ENCODE data around the gene PLXNA2.

The PLXNA2 gene

DNA sequence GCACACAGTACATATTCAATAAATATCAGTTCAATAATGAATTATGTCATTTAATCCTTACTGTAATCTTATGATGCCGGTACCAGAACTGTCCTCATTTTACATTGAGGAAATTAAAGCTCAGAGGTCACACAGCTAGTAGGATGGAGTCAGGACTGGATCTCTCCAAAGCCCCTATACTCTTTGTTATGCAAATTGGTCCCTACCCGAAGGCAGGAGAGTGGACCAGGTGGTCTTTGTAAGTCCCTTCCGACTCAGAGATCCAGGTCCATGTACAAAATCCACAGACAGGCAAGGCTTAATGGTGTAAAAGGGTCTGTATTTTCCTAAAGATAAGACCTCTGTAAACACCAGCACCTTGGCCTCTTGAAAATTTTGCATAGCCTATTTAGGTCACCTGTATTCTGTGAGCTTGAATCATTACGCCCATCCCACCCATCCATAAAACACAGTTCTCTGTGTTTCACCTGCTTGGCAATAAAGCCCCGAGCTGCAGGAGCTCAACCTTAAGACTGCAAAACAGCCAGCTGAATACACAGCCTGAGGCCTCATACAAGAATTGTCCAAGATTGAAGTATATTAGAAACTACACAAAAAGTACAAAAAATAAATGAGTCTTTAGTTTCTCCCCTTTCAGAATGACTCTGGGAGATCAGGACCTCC lies 41.7 kb downstream of the PLXNA2 start:
- no peak for DNase-seq

DNA sequence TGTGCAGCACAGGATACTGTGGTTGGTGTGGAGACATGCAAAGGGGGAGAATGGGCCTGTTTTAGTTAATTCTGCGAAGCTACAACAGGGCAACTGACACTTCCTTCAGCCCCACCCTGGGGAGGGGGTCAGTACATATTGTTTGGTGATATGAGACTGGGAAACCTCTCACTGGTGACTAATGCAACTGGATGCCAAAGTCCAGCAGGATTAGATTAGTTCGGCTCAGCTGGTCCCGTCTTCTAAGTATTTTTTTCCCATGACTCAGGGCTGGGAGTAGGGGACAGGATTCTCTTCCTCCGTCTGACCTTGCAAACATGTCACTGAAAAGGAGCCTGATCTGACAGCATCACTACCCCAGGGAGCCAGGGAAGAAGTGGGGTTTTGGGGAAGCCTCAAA lies 43.0 kb downstream of the PLXNA2 start:
- no peak for DNase-seq

DNA sequence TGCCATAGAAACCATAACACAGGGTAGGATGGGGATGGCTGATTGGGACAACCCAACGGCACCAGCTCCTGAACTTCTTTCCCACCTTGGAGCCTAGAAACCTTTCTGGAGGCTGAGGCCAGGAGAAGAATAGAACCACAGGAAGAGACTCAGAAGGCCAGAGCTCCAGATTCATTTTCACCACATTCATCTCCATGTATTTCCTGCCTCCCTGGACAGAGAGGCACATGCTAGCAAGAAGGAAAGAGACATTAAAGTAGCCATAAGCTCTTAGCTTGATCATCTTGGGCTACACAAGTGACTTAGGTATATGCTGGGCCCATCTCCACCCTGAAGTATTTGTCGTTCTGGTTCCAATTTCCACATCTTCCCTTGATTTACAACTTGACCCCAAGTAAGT lies 44.1 kb downstream of the PLXNA2 start:
- DNase-seq, result no peak

DNA sequence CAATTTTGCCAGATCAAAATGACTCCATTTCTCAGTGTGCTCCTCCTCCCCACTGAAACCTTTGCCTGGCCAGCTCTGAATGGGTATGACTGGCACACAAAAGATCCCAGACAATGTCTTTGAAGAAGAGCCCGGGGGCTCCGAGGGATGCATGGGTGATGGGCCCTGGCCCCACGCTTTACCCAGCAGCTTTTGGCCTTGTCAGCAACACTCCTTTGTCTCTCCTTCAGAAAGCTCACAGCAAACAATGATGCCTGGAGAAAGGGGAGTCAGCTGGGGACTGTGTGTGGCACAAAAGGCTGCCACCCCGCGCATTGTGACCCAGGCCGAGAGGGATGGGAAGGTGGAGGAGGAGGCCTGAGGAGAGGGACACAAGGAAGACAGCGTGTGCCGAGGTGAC lies 45.9 kb downstream of the PLXNA2 start:
- DNase-seq, result no peak

DNA sequence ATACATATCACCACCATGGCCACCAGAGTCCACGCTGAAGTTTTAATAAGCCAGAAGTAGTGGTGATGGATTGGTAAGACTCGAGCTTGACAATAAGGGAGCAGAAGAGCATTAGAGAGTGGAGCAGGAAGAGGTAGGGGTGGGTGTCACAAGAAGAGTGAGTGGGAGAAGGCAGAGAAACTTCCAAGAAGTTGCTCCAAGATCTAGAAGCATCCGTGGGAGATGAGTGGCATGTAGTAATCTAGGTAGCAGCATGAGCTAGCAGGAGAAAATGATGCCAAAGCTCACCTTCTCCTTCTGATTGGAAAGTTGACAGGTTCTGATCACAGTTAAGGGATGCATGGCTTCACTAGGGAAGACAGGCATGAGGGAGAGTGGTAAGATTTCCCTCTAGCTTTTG lies 49.2 kb downstream of the PLXNA2 start:
- DNase-seq, result no peak

DNA sequence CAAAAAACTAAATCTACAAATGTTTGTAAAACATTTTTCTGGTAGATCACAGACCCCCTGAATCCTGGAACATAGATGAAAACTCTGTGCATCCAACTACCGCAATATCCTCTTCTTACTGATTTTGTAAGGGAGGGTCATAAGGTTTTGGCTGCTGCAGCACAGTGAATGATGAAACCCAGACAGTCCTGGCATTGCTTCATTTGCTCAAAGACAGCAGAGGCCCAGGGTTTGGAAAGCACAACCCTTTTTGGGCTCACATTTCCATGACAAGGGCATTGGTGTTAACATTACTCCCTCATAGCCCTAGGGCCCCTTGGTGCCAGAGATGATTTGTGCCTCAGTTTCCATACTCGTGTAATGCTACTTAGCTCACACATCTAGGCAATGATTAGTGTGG lies 51.2 kb downstream of the PLXNA2 start:
- no peak for DNase-seq

DNA sequence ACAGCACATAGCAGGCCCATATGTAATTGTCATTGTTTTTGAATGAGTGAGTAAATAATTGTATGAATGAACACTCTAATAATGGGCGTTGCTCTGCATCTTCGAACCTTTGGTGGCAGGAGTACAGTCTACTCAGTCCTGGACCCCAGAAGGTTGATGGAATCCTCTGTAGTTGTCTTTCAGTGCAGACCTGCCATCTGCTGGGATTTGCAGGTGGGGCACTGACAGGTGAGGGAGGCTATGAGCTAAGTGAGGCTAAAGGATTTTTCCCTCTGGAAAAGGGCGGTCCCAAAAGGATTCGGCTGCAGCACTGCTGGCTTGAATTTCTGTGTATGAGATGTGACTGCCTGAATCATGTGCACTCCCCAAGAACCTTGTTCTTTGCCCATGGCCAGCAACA lies 53.4 kb downstream of the PLXNA2 start:
- no peak for DNase-seq

DNA sequence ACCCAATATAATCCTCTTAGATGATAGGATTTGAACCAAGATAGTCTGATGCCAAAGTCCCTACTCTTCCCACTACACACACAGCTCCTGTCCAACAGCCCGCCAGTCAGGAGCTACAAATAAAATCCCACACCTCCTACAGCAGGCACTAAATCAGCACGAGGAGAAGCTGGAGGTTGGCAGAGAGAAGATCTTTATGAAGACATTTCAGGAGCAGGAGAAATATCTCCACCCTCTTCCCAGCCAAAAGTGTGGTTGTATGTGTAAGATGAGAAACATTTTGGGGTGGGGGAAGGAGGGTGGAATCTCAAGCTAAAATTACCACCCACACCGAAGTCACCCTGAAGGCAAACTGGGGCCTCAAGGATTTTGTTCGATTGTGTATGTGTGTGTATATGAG lies 54.5 kb downstream of the PLXNA2 start:
- no peak for DNase-seq

DNA sequence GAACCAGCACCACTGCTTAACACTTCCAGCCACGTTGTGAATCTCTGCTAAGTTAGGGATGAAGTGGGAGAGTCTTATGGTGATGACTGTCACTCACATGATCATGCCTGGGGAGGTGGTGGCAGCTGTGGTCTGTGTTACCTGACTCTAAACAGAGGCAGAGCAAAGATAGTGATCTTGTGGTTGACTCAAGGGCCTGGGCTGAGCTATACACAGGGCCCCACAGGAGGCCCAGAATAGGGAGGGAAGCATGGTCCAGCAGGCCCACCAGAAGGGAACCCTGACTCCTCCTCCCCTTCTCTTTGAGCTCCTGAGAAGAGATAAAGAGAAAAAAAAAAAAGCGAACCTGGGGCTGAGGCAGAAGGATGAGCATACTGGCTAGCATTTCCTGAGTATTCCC lies 55.0 kb downstream of the PLXNA2 start:
- DNase-seq, result no peak

DNA sequence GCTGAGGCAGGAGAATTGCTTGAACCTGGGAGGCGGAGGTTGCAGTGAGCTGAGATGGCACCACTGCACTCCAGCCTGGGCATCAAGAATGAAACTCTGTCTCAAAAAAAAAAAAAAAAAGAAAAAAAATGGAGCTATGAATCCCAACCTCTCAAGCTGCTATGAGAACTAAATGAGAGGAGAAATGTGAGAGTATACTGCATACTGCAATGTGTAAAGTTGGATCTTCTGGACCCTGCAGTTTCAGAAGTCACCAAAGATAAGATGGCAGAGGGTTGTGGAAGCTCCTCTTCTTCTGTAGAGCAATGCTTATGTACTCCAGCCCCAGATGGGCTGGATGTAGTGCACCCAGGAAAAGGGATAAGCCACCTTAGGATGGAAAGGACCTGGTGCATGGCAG lies 55.6 kb downstream of the PLXNA2 start:
- DNase-seq, result no peak

DNA sequence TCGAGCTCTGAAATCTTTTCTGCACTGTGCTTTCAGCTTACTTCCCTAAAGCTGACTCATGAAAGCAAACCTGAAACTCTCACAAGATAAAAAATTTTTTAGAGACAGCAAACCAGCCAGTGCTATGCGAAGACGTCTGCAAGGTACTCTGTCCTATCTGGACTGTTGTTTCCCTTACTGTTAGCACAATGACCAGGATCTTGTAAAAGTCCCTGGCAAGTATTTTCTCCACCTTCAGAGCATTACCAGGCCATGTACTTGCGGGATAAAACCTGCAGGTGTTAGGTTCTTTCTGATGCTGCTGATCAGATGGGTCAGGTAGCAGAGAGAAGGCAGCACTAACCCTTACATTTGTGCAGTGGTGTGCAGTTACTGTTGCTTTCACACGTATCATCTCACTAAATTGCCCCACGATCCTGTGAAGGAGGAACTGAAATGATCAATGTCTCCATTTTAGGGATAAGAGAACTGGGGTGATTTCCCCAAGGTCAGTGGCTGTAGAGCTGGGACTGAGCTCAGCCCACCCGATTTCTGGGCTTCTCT lies 56.6 kb downstream of the PLXNA2 start:
- no peak for DNase-seq

DNA sequence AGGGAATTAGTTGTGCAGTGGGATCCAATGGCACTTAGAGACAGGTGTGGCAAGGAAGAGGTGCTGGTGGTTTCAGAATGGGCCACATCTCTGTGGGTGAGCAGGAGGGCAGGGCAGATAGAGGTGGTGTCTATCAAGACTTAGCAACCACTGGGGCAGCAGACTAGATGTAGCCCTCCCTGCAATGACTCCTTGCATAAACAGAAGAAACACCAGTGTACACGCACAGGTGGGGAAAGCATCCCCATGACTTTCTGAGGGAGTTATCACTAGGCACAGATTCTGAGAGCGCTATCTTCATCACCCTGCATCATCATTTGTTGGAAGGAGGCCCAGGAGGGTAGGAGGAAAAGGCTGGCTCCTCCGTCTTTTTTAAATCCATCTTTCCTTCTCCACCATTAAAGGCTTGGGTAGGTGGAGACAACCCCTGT lies 58.4 kb downstream of the PLXNA2 start:
- no peak for DNase-seq

DNA sequence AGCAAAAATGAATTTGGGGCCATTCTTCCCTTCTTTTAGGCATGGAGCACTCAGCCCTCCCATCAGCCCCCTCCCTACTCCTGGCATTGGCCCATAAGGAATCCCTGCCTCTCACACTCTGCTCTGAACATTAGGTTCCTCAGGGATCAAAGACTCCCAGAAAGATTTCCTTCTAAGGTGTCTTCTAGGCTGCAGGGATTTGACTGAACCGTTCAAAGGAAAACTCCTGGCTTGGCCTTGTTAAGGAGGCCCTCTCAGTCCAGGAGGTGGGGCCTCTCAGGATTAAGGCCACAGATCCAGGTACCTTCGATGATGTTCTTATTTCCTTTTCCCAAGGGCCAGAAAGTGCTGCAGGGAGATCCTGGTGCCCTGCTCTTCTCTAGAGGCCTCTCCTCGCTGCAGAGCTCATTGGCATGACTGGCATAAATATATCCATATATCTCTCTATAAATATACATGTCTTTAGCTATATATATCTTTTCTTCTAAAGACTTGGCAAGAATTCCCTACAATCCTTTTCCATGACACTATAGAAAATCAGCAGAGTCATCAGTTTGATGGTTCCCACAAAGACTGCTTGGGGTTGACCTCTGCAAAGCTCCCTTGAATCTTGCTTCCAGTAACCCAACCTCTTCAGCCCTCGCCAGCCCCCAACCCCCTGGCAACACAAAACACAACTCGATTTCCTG lies 59.1 kb downstream of the PLXNA2 start:
- no peak for DNase-seq

DNA sequence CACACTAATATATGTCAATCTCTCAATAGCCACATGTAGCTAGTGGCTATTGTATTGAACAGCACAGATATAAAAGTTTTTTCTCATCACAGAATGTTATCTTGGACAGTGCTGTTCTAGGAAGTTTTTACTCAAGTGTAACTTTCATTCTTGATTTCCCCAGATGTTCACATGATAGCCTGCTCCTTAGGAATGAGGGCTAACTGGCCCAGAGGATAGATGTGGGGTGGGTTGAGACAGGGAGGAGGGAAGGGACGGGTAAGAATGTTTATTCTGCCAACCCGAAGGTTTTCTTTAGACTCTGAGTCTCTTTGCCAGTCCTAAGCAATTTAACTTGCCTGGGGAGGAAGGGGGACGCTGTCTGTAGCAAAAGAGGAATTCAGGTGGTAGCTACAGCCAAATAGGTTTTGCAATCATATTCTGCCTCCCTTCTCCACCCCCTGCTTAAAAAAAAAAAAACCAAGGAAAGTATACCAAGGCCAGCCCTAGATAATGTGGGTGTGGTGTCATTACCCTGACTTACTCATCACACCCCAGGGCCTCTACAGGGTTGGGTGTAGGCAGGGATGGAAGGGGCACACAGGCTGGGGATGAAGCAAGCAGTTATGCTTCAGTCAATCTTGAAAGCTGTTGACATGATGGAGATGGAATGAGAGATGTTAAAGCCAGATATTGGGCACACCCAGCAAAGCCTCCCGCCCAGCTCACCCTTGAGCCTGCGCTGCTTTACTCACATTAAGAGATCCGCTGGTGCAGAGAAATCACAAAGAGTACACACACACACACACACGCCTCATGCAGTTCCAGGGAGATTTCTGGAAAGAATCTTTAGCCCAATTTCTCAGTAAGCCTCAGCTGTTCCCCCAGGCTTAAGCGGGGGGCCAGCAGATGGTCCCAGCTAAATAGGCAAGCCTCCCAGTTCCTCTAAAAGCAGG lies 59.9 kb downstream of the PLXNA2 start:
- DNase-seq, result no peak

DNA sequence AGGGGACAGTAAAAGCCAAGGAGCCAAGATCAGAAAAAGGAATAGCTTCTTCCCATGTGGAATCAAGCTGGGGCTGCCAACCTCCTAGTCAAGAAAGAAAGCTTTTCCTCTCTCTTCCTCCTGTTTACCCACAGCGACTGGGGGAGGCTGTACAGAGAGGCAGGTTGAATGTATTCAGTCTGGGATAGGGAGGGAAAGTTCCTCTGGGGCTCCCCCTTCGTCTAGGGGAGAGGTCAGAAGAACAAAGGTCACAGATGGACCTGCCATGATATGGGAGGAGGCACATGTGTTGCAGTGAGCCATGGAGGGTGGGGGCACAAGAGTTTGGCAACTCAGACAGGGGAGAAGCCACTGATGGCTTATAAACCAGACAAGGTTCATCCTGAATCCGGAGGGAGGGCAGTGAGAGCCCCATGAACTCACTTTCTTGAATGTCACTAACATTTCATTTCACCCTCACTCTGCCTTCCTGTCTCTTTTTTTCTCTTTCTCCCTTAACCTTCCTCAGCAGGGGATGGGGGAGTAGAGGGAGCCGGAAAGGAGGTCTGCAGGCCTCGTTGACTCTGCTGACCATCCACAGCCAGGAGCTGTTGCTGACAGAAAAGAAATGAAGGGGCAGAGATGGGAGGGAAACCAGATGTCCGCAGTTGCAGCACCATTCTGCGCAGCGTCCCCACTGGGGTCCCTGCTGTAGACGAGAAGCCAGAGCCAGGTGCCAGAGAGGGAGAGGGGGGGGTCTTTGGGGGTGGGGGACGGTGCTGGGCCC lies 61.1 kb downstream of the PLXNA2 start:
- no peak for DNase-seq

DNA sequence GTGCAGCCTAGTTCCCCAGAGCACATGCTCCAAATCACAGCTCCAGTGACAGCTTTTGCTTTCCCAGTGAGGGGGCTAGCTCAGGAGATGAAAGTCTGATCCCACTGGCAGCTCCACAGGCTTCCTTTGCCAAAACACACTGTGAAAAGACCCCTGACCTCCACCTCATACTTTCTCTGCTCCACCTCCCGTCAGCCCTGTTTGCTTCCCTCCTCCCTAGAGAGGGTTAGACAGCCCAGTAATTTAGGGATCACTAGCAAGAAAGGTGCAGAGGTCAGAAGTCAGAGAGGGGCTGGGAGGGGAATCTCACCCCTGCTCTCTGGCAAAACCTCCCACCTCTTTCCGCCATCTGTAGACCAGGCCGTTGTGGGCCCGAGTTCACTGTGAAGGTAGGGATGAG lies 62.8 kb downstream of the PLXNA2 start:
- no peak for DNase-seq

DNA sequence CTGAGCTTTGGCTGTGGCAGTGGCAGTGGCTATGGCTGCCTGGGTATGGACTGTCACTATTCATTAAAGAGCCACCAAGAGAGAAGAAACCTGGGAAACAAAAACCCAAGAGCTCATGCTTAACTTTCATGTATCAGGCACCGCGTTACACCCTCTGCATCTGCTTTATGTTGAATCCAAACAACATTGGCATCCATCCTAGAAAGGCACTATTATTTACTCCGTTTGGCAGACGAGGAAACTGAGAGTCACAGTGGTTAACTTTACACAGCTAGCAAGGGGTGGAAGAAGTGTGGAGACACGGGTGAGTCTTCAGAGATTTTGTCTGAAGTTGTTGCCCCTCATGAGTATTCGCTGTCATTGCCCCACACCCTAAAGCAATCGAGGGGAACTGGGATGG lies 63.8 kb downstream of the PLXNA2 start:
- no peak for DNase-seq

DNA sequence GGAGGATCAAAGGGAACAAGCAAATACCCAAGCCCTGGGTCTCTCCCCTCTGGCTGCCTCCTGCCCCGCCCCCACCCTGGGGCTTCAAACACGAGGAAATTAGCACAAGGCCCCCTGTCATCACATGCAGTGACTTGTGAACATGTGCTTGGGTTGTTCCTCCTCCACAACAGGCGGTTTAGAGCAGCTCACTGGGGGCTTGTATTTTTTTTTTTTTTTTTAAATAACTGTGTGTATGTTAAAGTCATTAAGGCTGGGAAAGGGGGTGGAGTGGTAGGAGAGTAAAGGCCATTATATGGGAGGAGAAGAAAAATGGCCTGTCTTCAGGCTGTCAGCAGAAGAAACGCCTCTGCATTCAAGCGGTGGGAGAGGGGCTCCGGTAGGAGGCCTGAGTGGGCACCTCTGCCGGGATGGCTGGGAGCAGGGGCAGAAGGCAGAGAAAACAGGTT lies 64.2 kb downstream of the PLXNA2 start:
- no peak for DNase-seq

DNA sequence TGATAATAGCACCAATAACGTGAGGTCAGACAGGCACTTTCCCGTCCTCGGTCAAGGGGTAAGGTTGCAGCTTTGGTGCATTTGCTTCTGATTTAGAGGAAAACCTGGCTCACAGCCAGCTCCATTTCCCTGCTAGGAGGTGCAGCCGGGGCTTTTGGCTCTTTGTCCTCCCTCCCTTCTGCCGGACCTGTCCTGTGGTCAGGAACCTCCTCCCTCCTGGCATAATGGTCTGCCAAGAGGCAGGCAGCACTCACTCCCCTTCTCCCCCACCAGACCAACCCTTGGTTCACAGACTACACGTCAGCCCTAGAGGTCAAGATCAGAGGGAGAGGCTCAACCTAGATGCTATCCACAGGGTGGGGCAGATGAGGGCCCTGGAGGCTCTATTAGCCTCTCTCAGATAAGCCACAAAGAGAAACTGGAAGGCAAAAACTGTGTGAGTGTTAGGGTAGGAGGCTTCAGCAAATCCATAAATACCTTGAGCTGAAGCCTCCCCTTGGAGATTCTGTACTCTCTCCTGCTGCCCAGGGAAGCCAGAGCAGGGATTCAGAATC lies 64.8 kb downstream of the PLXNA2 start:
- no peak for DNase-seq

DNA sequence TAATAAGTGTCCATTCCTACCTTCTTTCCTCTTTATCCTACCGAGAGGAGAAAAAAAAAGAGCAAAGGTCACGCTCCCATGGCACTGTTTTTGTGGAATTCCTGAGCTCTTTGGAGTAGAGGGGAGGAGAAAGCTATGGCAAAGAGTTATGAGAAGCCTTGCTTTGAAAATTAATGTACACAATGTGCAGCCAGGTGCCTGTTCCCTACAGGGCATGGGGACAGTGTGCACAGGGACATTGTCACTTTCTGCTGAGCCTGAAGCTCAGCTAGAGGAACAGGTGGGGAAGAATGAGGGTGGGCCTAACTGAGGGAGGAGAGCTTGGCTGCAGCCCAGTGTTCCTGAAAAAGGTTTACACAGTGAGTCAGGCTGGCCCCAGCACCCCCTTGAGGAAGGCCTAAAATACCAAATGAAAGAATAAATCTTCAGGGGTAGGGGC lies 66.1 kb downstream of the PLXNA2 start:
- DNase-seq, result no peak

DNA sequence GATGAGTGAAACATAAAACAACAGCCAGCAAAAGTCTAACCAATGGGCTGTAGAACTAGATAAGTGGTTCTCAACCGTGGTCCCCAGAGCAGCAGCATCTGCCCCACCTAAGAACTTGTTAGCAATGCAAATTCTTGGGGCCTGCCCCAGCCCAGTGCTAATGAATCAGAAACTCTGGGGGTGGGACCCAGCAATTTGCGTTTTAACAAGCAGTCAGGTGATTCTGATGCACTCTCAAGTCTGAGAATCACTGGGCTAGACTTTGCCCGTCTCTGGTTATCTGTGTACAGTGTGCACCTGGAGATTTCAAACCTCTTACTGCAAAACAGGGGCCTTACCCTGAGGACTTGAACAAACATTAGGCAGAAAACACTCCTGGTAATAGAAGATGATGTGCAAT lies 66.5 kb downstream of the PLXNA2 start:
- no peak for DNase-seq

DNA sequence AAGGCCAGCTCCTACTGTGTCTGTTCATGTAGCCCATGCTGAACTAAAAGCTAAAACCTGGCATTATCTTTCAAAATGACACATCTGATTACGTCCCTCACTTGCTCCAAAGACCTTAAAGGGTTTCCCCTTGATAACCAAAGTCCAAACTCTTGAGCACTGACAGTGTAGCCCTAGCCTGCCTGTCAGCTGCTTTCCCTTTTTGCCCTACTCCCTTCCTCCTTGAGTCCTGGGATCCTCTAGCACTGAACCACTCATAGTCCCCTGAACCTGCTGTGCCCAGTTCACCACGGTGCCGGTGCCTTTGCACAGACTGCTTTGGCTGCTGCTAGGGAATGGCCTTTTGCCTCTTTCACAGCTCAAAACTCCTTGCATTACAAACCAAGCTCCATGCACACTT lies 67.5 kb downstream of the PLXNA2 start:
- no peak for DNase-seq
